Measurements from ENCODE around the gene SNX21. TPM values are rescaled to one million over a fixed set of nuclear protein-coding genes. Genes with fewer than 3 reads are reported as not detected.

SNX21 gene
- total RNA-seq, 1 donor from 2014 or later: 11.9 TPM

- H3K4me3 Mint-ChIP-seq (ENCODE audit: unreplicated experiment): peak overlapping the region; percentile 90
- no peaks in the 10 kb centered on the region for H3K9me3 Mint-ChIP-seq (ENCODE audit: unreplicated experiment)
- peaks cover 8% of the 10 kb centered on the region for H3K36me3 Mint-ChIP-seq (ENCODE audit: low read depth, unreplicated experiment)
- peaks cover 15% of the 10 kb centered on the region for H3K27me3 Mint-ChIP-seq (ENCODE audit: unreplicated experiment)
- peak; percentile 59 for TF ChIP-seq CTCF (IDR thresholded peaks at IDR 0.05; ENCODE audit: unreplicated experiment)
- H3K27ac Mint-ChIP-seq (ENCODE audit: unreplicated experiment): no peak overlapping the region
- H3K4me1 Mint-ChIP-seq (ENCODE audit: unreplicated experiment): peaks cover 8% of the 10 kb centered on the region
- DNase-seq (ENCODE audit: low spot score): peak; percentile 87
Measured at GRCh38 chr20:45890077-45890984, 56.7 kb downstream of the SNX21 start.

- Mint-ChIP-seq H3K4me1 (ENCODE audit: unreplicated experiment) (peaks cover 8% of the 10 kb centered on the region), H3K36me3 (ENCODE audit: low read depth, unreplicated experiment) (peaks cover 8% of the 10 kb centered on the region), H3K9me3 (ENCODE audit: unreplicated experiment) (no peaks in the 10 kb centered on the region), H3K27ac (ENCODE audit: unreplicated experiment) (no peak within 1 kb of the TSS), H3K27me3 (ENCODE audit: unreplicated experiment) (peaks cover 15% of the 10 kb centered on the region), H3K4me3 (ENCODE audit: unreplicated experiment) (peak within 1 kb of the TSS; percentile 90)
- no peak for TF ChIP-seq CTCF (IDR thresholded peaks at IDR 0.05; ENCODE audit: unreplicated experiment)
- DNase-seq (ENCODE audit: low spot score): peak; percentile 79
Measured at GRCh38 chr20:45890985-45891983, 57.7 kb downstream of the SNX21 start, which contains the start of the genes CTSA and NEURL2. Gene CTSA, plus strand, starts transcription at chr20:45891335. Its CDS starts 234 bp downstream, at chr20:45891569. Gene NEURL2, minus strand, starts transcription at chr20:45891208. Its CDS starts 217 bp downstream, at chr20:45890991.

GRCh38 chr20:45892049-45892825 lies 58.6 kb downstream of the SNX21 start:
- peaks cover 8% of the 10 kb centered on the region for H3K36me3 Mint-ChIP-seq (ENCODE audit: low read depth, unreplicated experiment)
- no peaks in the 10 kb centered on the region for H3K9me3 Mint-ChIP-seq (ENCODE audit: unreplicated experiment)
- no peak overlapping the region for H3K27ac Mint-ChIP-seq (ENCODE audit: unreplicated experiment)
- no peak for DNase-seq (ENCODE audit: low spot score)
- peaks cover 15% of the 10 kb centered on the region for H3K27me3 Mint-ChIP-seq (ENCODE audit: unreplicated experiment)
- H3K4me3 Mint-ChIP-seq (ENCODE audit: unreplicated experiment): peak overlapping the region; percentile 77
- H3K4me1 Mint-ChIP-seq (ENCODE audit: unreplicated experiment): peaks cover 8% of the 10 kb centered on the region
- no peak for TF ChIP-seq CTCF (IDR thresholded peaks at IDR 0.05; ENCODE audit: unreplicated experiment)

Other genes starting within 250 kb of the SNX21 start
- not detected for gene WFDC10A, start 204.1 kb upstream of the SNX21 start, total RNA-seq (ENCODE audit: unreplicated experiment)
- gene WFDC9, start 202.5 kb upstream of the SNX21 start, total RNA-seq (ENCODE audit: unreplicated experiment): not detected
- not detected for gene WFDC11, start 163.6 kb upstream of the SNX21 start, total RNA-seq (ENCODE audit: unreplicated experiment)
- gene WFDC13, start 131.8 kb upstream of the SNX21 start, total RNA-seq (ENCODE audit: unreplicated experiment): not detected
- gene WFDC10B, start 128.8 kb upstream of the SNX21 start, total RNA-seq (ENCODE audit: unreplicated experiment): not detected
- not detected for gene SPINT4, start 111.5 kb upstream of the SNX21 start, total RNA-seq (ENCODE audit: unreplicated experiment)
- gene WFDC3, start 41.9 kb upstream of the SNX21 start, total RNA-seq (ENCODE audit: unreplicated experiment): not detected
- gene DNTTIP1, start 41.8 kb upstream of the SNX21 start, total RNA-seq (ENCODE audit: unreplicated experiment): 36.9 TPM
- 22.9 TPM for gene UBE2C, start 21.2 kb upstream of the SNX21 start, total RNA-seq (ENCODE audit: unreplicated experiment)
- gene TNNC2, start 6.5 kb upstream of the SNX21 start, total RNA-seq (ENCODE audit: unreplicated experiment): not detected
- gene ACOT8, start 23.6 kb downstream of the SNX21 start, total RNA-seq (ENCODE audit: unreplicated experiment): 25.3 TPM
- gene ZSWIM3, start 23.8 kb downstream of the SNX21 start, total RNA-seq (ENCODE audit: unreplicated experiment): 6.7 TPM
- gene ZSWIM1, start 47.4 kb downstream of the SNX21 start, total RNA-seq (ENCODE audit: unreplicated experiment): 12.6 TPM
- gene SPATA25, start 53.8 kb downstream of the SNX21 start, total RNA-seq (ENCODE audit: unreplicated experiment): 0.62 TPM
- 3.6 TPM for gene NEURL2, start 57.4 kb downstream of the SNX21 start, total RNA-seq (ENCODE audit: unreplicated experiment)
- 62.7 TPM for gene CTSA, start 57.5 kb downstream of the SNX21 start, total RNA-seq (ENCODE audit: unreplicated experiment)
- gene PLTP, start 78.4 kb downstream of the SNX21 start, total RNA-seq (ENCODE audit: unreplicated experiment): 41.3 TPM
- gene PCIF1, start 100.9 kb downstream of the SNX21 start, total RNA-seq (ENCODE audit: unreplicated experiment): 34.8 TPM
- gene ZNF335, start 138.4 kb downstream of the SNX21 start, total RNA-seq (ENCODE audit: unreplicated experiment): 22.9 TPM
- 9.7 TPM for gene MMP9, start 175.1 kb downstream of the SNX21 start, total RNA-seq (ENCODE audit: unreplicated experiment)
- gene SLC12A5, start 195.4 kb downstream of the SNX21 start, total RNA-seq (ENCODE audit: unreplicated experiment): 8.8 TPM

All from endothelial cell (in vitro differentiated cells).